Suppressor macrophage (primary cell): Measurements from ENCODE around the gene SHTN1.

Experiments used
- DNase-seq, 4 experiments: peaks; one replicate each; pipeline ENCODE4 v3.0.0-alpha.2; 2020 to 2022

The SHTN1 gene

DNA sequence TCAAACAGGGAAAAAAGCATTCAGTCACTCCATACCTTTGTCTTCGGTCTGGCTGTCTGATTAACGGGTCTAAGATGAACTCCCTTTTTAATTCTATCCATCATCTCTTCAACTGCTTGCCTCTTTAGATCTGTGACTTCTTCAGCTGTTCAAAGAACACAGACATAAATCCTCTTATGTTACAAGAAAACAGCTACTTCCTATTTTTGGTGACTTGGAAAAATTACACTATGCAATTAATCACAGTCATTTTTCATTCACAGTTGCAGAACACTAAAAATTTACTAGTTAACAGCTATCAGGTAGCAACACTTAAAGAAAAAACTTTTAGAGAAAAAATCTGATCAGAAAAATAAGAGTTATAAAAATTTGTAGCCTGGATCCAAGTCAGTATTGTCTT is 89.6 kb downstream of the SHTN1 start:
- DNase-seq, result no peak

- DNase-seq, result no peak
These were observed 91.3 kb downstream of the SHTN1 start for GRCh38 chr10:116913695-116914094.

DNA sequence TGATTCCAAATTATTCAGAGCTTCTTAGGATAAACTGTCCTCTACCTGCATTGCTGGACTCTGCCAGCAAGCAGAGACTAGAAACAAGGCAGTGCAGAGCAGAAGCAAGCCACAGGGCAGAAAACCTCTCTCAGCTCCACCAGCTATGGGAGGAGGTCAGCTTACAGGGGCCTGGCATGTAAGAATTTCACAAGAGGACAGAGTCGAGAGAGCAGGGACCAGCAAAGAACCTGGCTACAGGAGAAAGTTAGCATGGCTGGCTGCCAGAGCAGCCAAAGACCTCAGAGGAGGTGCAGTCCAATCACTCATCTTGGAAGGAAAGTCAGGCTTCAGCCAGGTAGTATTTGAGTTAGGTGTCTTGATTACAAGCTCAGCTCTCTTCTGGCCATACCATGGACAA is 92.8 kb downstream of the SHTN1 start:
- DNase-seq, result no peak

DNA sequence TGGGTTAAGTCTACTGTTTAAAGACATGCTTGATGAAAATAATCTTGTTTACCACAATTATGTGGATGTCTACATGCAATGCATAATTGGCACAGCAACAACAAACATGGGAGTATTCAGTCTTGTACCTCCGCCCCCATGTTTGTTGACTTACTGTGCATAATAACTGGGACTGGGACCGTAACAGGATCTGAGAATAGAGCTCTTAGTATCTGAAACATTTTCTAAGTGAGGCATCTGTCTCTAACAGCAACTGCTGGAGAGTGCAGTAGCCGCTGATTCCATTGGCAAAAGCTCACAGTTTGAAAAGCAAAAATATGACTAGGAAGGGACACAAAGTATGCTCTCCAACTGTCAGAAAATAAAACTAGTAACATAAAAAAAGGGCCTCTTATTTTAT is 94.1 kb downstream of the SHTN1 start:
- no peak for DNase-seq

GRCh38 chr10:116909307-116909706 is 95.7 kb downstream of the SHTN1 start:
- no peak for DNase-seq

DNA sequence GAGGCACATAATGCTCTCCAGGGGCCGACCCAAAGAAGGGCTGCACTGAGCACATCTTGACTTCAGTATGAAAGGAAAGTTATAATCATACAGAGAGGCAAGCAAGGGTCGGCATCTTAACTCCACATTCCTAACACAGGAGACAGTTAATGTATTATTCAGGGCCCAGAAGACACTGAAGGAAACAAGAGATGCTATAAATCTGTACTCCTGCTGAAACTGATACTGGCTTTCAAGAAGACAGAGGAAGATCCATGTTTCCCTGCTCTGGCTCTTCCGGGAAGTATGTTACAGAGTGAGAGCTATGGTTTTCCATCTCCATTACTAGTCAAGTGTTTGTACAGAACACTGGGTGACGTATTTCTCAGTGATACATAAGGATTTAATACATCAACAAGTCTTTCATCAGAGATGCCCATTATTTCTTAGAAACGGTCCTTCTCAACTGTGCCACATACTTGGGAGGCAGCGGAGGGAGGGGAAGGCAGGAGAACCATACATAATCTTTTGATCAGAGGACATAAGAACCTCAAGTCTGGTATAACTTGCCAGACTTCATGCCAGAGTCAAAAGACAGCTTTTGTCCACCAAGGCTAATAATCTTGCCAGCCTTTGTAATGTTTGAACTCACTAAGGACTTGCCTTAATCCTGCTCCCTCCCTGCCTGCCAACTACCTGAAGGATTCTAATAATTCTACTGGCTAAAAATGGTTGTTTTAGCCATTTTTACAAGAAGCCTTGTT is 97.6 kb downstream of the SHTN1 start:
- no peak for DNase-seq

DNA sequence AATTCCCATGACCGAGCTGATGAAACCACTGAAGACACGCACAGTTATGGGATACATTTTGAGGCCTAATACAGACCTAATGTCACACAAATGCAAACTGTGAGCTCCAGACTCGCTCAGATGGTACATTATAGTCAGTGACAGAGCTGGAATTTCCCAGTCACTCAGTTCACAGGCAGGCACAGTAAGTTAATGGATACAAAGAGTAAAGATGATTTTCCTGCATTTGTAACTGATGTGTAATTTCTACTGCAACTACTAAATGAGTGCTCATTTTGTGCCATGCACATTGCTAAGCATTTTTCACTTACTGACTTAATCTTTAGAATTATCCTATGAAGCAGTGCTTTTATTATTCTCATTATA is 99.2 kb downstream of the SHTN1 start:
- no peak for DNase-seq

GRCh38 chr10:116899626-116900025 is 105.4 kb downstream of the SHTN1 start:
- no peak for DNase-seq

- no peak for DNase-seq
These were observed 111.3 kb downstream of the SHTN1 start for GRCh38 chr10:116893686-116894037.

GRCh38 chr10:116892907-116893685 is 111.9 kb downstream of the SHTN1 start:
- DNase-seq, result peak; percentile 17 to 20 (median 18)

GRCh38 chr10:116891208-116891607 is 113.8 kb downstream of the SHTN1 start:
- DNase-seq, result peak; percentile 15 to 59 (median 32)

- DNase-seq, result no peak
These were observed 115.9 kb downstream of the SHTN1 start for GRCh38 chr10:116889066-116889465.

DNA sequence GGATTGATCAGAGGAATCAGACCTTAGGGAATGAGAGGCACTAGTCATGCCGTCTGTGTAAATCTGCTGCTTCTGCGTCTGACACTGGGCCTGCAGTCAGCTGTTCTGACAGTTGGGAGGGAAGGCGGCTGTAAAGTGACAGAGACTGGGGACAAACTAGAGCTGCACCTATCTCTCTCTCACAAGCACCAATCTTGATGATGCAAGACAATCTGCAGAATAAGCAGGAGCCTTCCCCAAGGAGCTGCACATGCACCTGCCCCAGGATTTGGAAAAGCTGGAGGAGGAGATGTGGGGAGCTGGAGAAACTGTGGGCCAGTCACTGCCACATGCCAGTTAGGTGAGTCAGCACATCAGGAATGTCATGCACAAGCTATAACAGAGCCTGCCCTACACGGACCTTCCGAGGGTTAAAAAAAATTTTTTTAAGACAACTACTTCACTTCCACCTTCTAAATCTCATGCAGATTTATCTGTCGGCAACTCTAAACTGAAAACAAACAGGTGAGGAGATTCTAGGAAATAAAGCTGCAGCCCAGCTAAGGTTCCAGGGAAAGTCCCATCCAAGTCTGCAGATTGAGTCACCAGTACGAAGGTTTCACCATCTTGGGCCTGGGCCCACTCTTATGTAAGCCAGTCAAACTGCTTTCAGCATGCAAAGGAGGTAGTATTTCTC is 116.5 kb downstream of the SHTN1 start:
- DNase-seq, result peak; percentile 17 to 32 (median 23)

DNA sequence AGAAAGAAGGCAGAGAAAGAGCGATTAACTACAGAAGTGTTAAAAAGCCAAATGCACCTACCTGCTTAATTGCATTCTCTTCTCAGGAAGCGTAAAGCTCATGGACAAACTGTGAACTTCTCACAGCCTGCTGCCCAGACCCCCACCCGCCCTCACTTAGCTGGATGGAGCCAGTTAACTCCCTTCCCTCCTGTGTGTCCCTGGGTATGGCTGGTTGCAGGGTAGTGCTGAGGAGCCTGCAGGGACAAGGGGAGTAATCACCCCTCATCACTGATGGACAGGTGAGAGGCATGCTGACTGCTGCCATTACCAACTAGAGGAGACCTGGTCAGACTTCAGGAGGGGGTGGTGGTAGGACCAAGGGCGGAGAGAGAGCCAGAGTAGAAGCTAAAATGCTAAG is 118.2 kb downstream of the SHTN1 start:
- DNase-seq, result no peak

DNA sequence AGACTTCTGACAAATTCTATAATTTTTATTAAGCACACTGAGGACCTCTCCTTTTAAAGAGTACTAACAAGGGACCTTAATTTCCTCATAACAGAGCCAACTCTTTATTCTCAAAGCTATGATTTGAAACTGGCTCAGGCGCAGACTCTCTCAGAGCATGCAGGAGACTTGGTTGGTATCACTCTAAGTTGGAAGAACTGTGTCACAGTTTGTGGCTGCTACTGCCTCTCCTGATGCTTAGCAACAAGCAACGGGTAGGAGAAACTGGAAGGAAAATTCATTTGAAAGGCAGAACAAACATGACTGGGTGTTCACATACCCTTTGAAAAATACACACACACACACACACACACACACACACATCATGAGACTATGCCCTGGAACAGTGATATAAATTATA is 122.3 kb downstream of the SHTN1 start:
- DNase-seq, result no peak

GRCh38 chr10:116880716-116881482 is 124.1 kb downstream of the SHTN1 start:
- no peak for DNase-seq

DNA sequence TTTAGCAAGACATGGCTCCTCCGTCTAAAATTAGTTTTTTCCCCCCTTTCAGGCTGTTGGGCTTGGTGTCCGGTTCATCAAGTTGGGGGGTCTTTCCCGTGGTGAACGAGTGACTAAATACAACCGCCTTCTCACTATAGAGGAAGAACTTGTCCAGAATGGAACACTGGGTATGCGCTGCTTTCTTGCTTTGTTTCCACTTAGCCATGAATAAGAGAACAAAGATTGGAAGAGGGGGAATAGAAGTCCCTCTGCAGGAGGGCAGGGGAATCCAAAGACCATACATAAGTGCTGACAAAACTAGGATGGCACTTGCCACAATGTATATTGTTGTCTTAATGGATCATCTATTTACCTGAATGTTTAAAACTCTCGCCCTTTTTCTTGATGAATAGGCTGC is 125.2 kb downstream of the SHTN1 start:
- no peak for DNase-seq

GRCh38 chr10:116878123-116878522 is 126.9 kb downstream of the SHTN1 start:
- DNase-seq, result no peak

GRCh38 chr10:116877391-116877790 is 127.6 kb downstream of the SHTN1 start:
- no peak for DNase-seq

DNA sequence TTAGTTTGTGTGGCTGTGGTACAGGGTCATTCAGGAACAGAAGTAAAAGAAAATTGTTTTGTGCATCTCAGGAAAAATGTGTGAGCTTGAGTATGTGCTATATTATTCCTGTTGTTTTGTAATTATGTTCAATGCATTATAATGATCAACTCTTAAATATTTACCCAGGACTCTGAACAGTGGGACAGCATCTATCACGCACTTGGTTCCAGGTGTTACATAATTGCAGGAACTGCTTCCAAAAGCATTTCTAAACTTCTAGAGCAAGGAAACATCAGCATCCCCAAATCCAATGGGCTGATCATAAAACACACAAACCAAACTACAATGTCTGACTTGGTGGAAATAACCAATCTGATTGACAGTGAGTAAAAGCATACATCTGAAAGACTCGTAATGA is 129.1 kb downstream of the SHTN1 start:
- no peak for DNase-seq

GRCh38 chr10:116873134-116873533 is 131.9 kb downstream of the SHTN1 start:
- DNase-seq, result no peak

DNA sequence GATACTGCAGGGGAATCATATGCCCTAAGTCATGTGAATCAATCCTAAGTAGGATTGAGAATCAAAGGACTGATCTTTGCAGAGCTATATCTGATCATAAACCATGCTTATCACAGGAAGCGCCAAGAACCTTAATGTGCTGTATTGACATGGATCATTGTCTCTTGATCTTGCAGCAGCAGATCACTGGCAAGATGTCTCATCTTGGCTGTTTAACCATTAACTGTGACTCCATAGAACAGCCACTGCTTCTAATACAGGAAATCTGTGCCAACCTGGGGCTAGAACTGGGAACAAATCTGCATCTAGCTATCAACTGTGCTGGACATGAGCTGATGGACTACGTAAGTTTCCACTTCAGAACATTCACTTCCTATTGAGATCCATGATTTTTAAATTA is 134.0 kb downstream of the SHTN1 start:
- no peak for DNase-seq

DNA sequence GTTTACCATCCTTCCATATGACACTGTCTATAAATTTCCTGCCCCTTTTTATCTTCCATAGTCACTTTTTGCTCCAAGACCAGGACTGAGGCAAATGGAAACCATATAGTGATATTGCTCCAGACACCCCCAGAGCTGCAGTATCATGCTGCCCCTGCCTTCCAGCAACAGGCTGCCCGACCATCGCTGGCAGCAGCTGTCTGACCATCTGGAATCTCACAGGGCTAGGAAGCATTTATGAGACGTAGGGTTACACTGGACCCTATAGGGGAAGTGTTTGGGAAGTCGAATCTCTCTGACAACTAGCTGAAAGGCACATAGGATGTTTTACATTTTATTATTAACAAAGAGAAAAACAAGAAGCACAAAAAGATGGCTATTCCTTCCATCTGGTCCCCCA is 136.3 kb downstream of the SHTN1 start:
- DNase-seq, result no peak
